Measurements from ENCODE around the gene CNTFR.

Gene CNTFR

DNA sequence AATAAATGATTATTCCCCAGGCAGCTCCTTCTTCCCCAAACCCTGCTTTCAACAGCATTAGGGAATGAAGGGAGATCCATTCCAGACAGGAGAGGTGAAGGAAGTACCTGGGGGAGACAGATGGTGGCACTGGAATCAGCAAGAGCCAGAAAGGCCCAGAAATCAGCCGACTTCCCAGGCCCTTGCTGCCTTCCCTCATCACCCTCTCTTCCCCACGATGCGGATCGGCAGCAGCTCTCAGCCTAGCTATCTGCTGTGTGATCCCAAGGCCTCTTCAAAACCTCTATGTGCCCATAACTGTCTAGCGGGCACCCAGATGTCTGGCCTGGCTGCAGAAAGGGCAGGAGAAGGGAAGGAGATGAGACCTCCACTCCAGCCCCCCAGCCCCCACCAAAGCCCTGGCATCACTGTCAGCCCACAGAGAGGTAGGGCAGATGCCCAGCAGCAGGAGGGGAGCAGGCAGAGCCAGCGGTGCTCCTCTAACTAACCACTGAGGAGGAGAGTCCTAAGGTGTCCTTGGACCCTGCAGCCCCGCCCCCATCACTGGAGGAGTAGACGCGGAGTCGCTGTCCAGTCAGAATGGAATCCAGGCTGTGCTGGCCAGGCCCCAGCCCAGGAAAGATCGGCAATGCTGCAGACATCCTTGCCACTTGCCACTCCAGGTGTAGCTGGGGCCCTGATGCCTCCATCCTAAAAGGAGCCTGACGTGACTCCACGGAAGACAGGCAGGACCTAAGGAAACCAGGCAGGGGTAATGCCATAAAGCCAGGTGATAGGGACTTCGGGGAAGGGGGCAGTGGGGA lies 12.7 kb downstream of the CNTFR start:
- CTCF ChIA-PET: interaction anchor here (1.5 kb wide), 1 partner anchor 27 kb away, joined by 3 read pairs; no protein-coding TSS in a partner anchor

GRCh38 chr9:34575862-34576596 lies 13.5 kb downstream of the CNTFR start:
- ChIA-PET CTCF (no interaction called here), POLR2A (no interaction called here)
- TF ChIP-seq ZNF384 (IDR thresholded peaks at IDR 0.05) (no peak), FOXM1 (IDR thresholded peaks at IDR 0.05; ENCODE audit: borderline replicate concordance) (no peak), LEF1 (IDR thresholded peaks at IDR 0.05; ENCODE audit: borderline replicate concordance) (no peak), ARNT (IDR thresholded peaks at IDR 0.05) (no peak), ELF4 (IDR thresholded peaks at IDR 0.05) (no peak), SP1 (IDR thresholded peaks at IDR 0.05) (no peak)
- TF ChIP-seq, protein P1, sequence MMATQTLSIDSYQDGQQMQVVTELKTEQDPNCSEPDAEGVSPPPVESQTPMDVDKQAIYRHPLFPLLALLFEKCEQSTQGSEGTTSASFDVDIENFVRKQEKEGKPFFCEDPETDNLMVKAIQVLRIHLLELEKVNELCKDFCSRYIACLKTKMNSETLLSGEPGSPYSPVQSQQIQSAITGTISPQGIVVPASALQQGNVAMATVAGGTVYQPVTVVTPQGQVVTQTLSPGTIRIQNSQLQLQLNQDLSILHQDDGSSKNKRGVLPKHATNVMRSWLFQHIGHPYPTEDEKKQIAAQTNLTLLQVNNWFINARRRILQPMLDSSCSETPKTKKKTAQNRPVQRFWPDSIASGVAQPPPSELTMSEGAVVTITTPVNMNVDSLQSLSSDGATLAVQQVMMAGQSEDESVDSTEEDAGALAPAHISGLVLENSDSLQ (IDR thresholded peaks at IDR 0.05): no peak
- DNase-seq (ENCODE audit: extremely low spot score): no peak

More for the DNA sequence above, 12.7 kb downstream of the CNTFR start:
- no peak for DNase-seq (ENCODE audit: extremely low spot score)
- no peak for TF ChIP-seq FOXA1 (IDR thresholded peaks at IDR 0.05)
- TF ChIP-seq SUZ12 (IDR thresholded peaks at IDR 0.05): no peak
- no peak for TF ChIP-seq LEF1 (IDR thresholded peaks at IDR 0.05; ENCODE audit: borderline replicate concordance)
- TF ChIP-seq, protein P1 (IDR thresholded peaks at IDR 0.05): no peak
- no peak for TF ChIP-seq ELF4 (IDR thresholded peaks at IDR 0.05)
- TF ChIP-seq TARDBP (IDR thresholded peaks at IDR 0.05): no peak
- POLR2A ChIA-PET: no interaction called here

DNA sequence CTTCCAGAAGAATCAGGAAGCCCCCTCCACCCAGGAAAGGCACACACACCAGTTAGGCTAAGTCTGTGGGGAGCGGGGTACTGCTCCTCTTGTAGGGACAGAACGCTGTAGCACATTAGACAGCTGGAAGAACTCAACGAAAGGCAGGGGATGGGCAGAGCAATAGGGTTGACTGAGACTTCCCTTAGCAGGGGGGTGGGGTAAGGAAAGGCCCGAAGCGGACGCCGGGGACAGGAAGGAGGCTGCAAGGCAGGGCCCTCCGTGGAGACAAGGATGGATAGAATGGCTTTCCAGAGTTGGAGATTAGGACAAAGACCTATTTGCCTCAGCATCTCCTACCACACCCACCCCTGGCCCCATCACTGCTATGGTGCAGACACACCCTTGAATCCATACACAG lies 14.3 kb downstream of the CNTFR start:
- POLR2A ChIA-PET: no interaction called here

GRCh38 chr9:34574571-34574970 lies 15.0 kb downstream of the CNTFR start:
- TF ChIP-seq FOXK2 (IDR thresholded peaks at IDR 0.05) (no peak), SUZ12 (IDR thresholded peaks at IDR 0.05) (no peak), FOXM1 (IDR thresholded peaks at IDR 0.05; ENCODE audit: borderline replicate concordance) (no peak), LEF1 (IDR thresholded peaks at IDR 0.05; ENCODE audit: borderline replicate concordance) (no peak), HDGF (IDR thresholded peaks at IDR 0.05; ENCODE audit: borderline replicate concordance) (no peak), L3MBTL2 (conservative IDR thresholded peaks at IDR 0.05) (no peak), ZNF384 (IDR thresholded peaks at IDR 0.05) (no peak), FOXA1 (IDR thresholded peaks at IDR 0.05) (no peak), NFRKB (IDR thresholded peaks at IDR 0.05) (no peak), ARNT (IDR thresholded peaks at IDR 0.05) (no peak), CTBP1 (IDR thresholded peaks at IDR 0.05; ENCODE audit: borderline replicate concordance) (no peak), TARDBP (IDR thresholded peaks at IDR 0.05) (no peak), BHLHE40 (IDR thresholded peaks at IDR 0.05; ENCODE audit: borderline replicate concordance) (no peak), ELF4 (IDR thresholded peaks at IDR 0.05) (no peak), SP1 (IDR thresholded peaks at IDR 0.05) (no peak)
- TF ChIP-seq, protein P1 (IDR thresholded peaks at IDR 0.05): no peak
- ChIA-PET CTCF (no interaction called here), POLR2A (no interaction called here)
- DNase-seq (ENCODE audit: extremely low spot score): no peak

More for the DNA sequence above, 14.3 kb downstream of the CNTFR start:
- CTCF ChIA-PET: no interaction called here
- no peak for TF ChIP-seq ELF4 (IDR thresholded peaks at IDR 0.05)
- TF ChIP-seq SUZ12 (IDR thresholded peaks at IDR 0.05): no peak
- TF ChIP-seq, protein P1 (IDR thresholded peaks at IDR 0.05): no peak
- no peak for DNase-seq (ENCODE audit: extremely low spot score)

- POLR2A ChIA-PET: no interaction called here
- TF ChIP-seq L3MBTL2 (conservative IDR thresholded peaks at IDR 0.05): no peak
- TF ChIP-seq FOXM1 (IDR thresholded peaks at IDR 0.05; ENCODE audit: borderline replicate concordance): no peak
- TF ChIP-seq BHLHE40 (IDR thresholded peaks at IDR 0.05; ENCODE audit: borderline replicate concordance): no peak
- no peak for TF ChIP-seq SP1 (IDR thresholded peaks at IDR 0.05)
- no peak for TF ChIP-seq LEF1 (IDR thresholded peaks at IDR 0.05; ENCODE audit: borderline replicate concordance)
- no peak for TF ChIP-seq FOXA1 (IDR thresholded peaks at IDR 0.05)
- TF ChIP-seq CTBP1 (IDR thresholded peaks at IDR 0.05; ENCODE audit: borderline replicate concordance): no peak
- no peak for TF ChIP-seq ZNF384 (IDR thresholded peaks at IDR 0.05)
- no peak for TF ChIP-seq TARDBP (IDR thresholded peaks at IDR 0.05)
- no peak for TF ChIP-seq FOXK2 (IDR thresholded peaks at IDR 0.05)
- TF ChIP-seq, protein P1 (IDR thresholded peaks at IDR 0.05): no peak
- no peak for TF ChIP-seq ELF4 (IDR thresholded peaks at IDR 0.05)
- TF ChIP-seq SUZ12 (IDR thresholded peaks at IDR 0.05): no peak
- no peak for TF ChIP-seq HDGF (IDR thresholded peaks at IDR 0.05; ENCODE audit: borderline replicate concordance)
- CTCF ChIA-PET: no interaction called here
- DNase-seq (ENCODE audit: extremely low spot score): no peak
These were observed 15.8 kb downstream of the CNTFR start for GRCh38 chr9:34573599-34574325.
